Neuronal stem cell (in vitro differentiated cells): Measurements from ENCODE around the gene RABGGTA.

Experiments
- DNase-seq: peaks from one replicate; pipeline ENCODE4 v3.0.0-alpha.2; 2013; ENCODE audit warnings: low spot score
- H2AFZ ChIP-seq: one replicate; pipeline ENCODE4 v1.6.1; 2013; ENCODE audit warnings: mild to moderate bottlenecking, low read length, inconsistent platforms
- H2AK5ac ChIP-seq: 2 replicates; pipeline ENCODE4 v1.6.1; 2013; ENCODE audit warnings: low read depth, mild to moderate bottlenecking, inconsistent platforms, low read length, moderate library complexity, mixed read lengths
- H2BK120ac ChIP-seq: 2 replicates; pipeline ENCODE4 v1.6.1; 2013; ENCODE audit warnings: low read depth, mild to moderate bottlenecking, inconsistent platforms, low read length, moderate library complexity, mixed read lengths
- H2BK12ac ChIP-seq: one replicate; pipeline ENCODE4 v1.6.1; 2013; ENCODE audit warnings: low read length, inconsistent platforms
- H2BK15ac ChIP-seq: 2 replicates; pipeline ENCODE4 v1.6.1; 2013; ENCODE audit warnings: mild to moderate bottlenecking, low read length, inconsistent platforms, mixed read lengths
- H2BK5ac ChIP-seq: one replicate; pipeline ENCODE4 v1.6.1; 2013; ENCODE audit warnings: inconsistent platforms, mild to moderate bottlenecking, low read length, moderate library complexity
- H3K14ac ChIP-seq: one replicate; pipeline ENCODE4 v1.6.1; 2013; ENCODE audit warnings: low read length, inconsistent platforms
- H3K18ac ChIP-seq: 2 replicates; pipeline ENCODE4 v1.6.1; 2013; ENCODE audit warnings: low read length, inconsistent platforms
- H3K23ac ChIP-seq: 2 replicates; pipeline ENCODE4 v1.6.1; 2013; ENCODE audit warnings: low read depth, mild to moderate bottlenecking, mixed read lengths, low read length, inconsistent platforms; ENCODE audit not compliant: poor library complexity
- H3K27ac ChIP-seq: replicated peaks from 3 replicates; pipeline ENCODE4 v1.5.1; 2013; ENCODE audit warnings: low read length, inconsistent platforms
- H3K27me3 ChIP-seq, 3 experiments: 2 replicates each; pipeline ENCODE4 v1.6.1; 2013; ENCODE audit warnings: low read length in 3 of 3, mild to moderate bottlenecking in 2 of 3, inconsistent platforms in 1 of 3, low read depth in 1 of 3, mixed read lengths in 1 of 3, moderate library complexity in 1 of 3; ENCODE audit not compliant: control insufficient read depth in 3 of 3, insufficient read depth in 3 of 3
- H3K36me3 ChIP-seq, 2 donors: replicated peaks in 1 of 2; 2 replicates each; pipeline ENCODE4 v1.6.1; 2013; ENCODE audit warnings: low read length in 2 of 2; ENCODE audit not compliant: control insufficient read depth in 2 of 2, insufficient read depth in 2 of 2
- H3K4ac ChIP-seq: 2 replicates; pipeline ENCODE4 v1.6.1; 2013; ENCODE audit warnings: inconsistent platforms, mild to moderate bottlenecking, low read length, moderate library complexity
- H3K4me1 ChIP-seq, 2 donors: 1 replicate in 1 of 2; 2 replicates in 1 of 2; pipeline ENCODE4 v1.6.1; 2013; ENCODE audit warnings: low read length in 2 of 2, low read depth in 1 of 2; ENCODE audit not compliant: control insufficient read depth in 2 of 2, insufficient read depth in 1 of 2
- H3K4me2 ChIP-seq: one replicate; pipeline ENCODE4 v1.6.1; 2013; ENCODE audit warnings: mild to moderate bottlenecking, low read length, inconsistent platforms; ENCODE audit not compliant: insufficient read depth, poor library complexity, severe bottlenecking
- H3K4me3 ChIP-seq, 2 donors: 2 replicates each; pipeline ENCODE4 v1.5.1; 2013; ENCODE audit warnings: low read length in 2 of 2, mild to moderate bottlenecking in 2 of 2, inconsistent platforms in 1 of 2, moderate library complexity in 1 of 2
- H3K79me1 ChIP-seq: one replicate; pipeline ENCODE4 v1.6.1; 2013; ENCODE audit warnings: low read depth, mild to moderate bottlenecking, inconsistent platforms, low read length, moderate library complexity
- H3K9ac ChIP-seq: one replicate; pipeline ENCODE4 v1.6.1; 2013; ENCODE audit warnings: mild to moderate bottlenecking, low read depth, low read length, inconsistent platforms; ENCODE audit not compliant: poor library complexity
- H3K9me3 ChIP-seq, 2 donors: replicated peaks in 1 of 2; 2 replicates each; pipeline versions ENCODE3 to v1.6.1; 2013; ENCODE audit warnings: low read length in 2 of 2, mild to moderate bottlenecking in 2 of 2, inconsistent platforms in 1 of 2, low read depth in 1 of 2, mixed read lengths in 1 of 2, moderate library complexity in 1 of 2; ENCODE audit not compliant: control insufficient read depth in 2 of 2, insufficient read depth in 1 of 2
- H4K8ac ChIP-seq: one replicate; pipeline ENCODE4 v1.6.1; 2013; ENCODE audit warnings: low read depth, mild to moderate bottlenecking, inconsistent platforms, low read length, moderate library complexity
- H4K91ac ChIP-seq: one replicate; pipeline ENCODE4 v1.6.1; 2013; ENCODE audit warnings: low read length, low read depth, mild to moderate bottlenecking, inconsistent platforms; ENCODE audit not compliant: poor library complexity
- WGBS, 2 donors: extraction: QIAGEN DNeasy Blood & Tissue Kit; methylation state at CpG; one replicate each; pipeline ENCODE4 v1.1.7; 2013; ENCODE audit warnings: missing lambda C conversion rate in 2 of 2, mixed read lengths in 1 of 2; ENCODE audit not compliant: insufficient read length in 2 of 2, insufficient replicate concordance in 1 of 2; ENCODE audit errors: extremely low coverage in 2 of 2; 5-methylcytosine and 5-hydroxymethylcytosine counted together

The RABGGTA gene

GRCh38 chr14:24310265-24310645 is 38.9 kb upstream of the RABGGTA start:
- Histone ChIP-seq H2AFZ (no peak overlapping the region), H3K4me3 (no peak overlapping the region), H3K9me3 (no peaks in the 10 kb centered on the region), H4K91ac (no peak overlapping the region), H3K27me3 (no peaks in the 10 kb centered on the region), H3K4me2 (no peak overlapping the region), H3K14ac (no peak overlapping the region), H4K8ac (no peak overlapping the region), H3K23ac (no peak overlapping the region), H2BK5ac (no peak overlapping the region), H3K36me3 (peaks cover 17 to 52% of the 10 kb centered on the region in 2 donors), H2BK15ac (no peak overlapping the region), H2AK5ac (no peak overlapping the region), H3K79me1 (no peaks in the 10 kb centered on the region), H2BK12ac (no peak overlapping the region), H2BK120ac (no peak overlapping the region), H3K18ac (no peak overlapping the region), H3K9ac (no peak overlapping the region), H3K4me1 (no peaks in the 10 kb centered on the region), H3K4ac (no peak overlapping the region), H3K27ac (no peak overlapping the region)
- WGBS, 2 donors: no CpG with 5 or more reads among the region's 5 CpGs
- no peak for DNase-seq

GRCh38 chr14:24309538-24310264 is 38.3 kb upstream of the RABGGTA start, which contains the start of gene LTB4R2:
Gene LTB4R2, plus strand, starts transcription at chr14:24310140. Its CDS starts 525 bp downstream, at chr14:24310665.
- Histone ChIP-seq H3K4ac (no peak within 1 kb of the TSS), H3K9ac (peak within 1 kb of the TSS; percentile 1), H2BK5ac (no peak within 1 kb of the TSS), H4K8ac (no peak within 1 kb of the TSS), H3K79me1 (no peaks in the 10 kb centered on the region), H3K4me1 (no peaks in the 10 kb centered on the region), H3K4me2 (no peak within 1 kb of the TSS), H2AK5ac (no peak within 1 kb of the TSS), H3K27ac (no peak within 1 kb of the TSS), H2BK15ac (no peak within 1 kb of the TSS), H3K36me3 (peaks cover 21 to 58% of the 10 kb centered on the region in 2 donors), H4K91ac (no peak within 1 kb of the TSS), H2BK12ac (no peak within 1 kb of the TSS), H2BK120ac (no peak within 1 kb of the TSS), H3K9me3 (no peaks in the 10 kb centered on the region), H3K18ac (no peak within 1 kb of the TSS), H3K23ac (no peak within 1 kb of the TSS), H3K27me3 (no peaks in the 10 kb centered on the region), H2AFZ (no peak within 1 kb of the TSS), H3K14ac (no peak within 1 kb of the TSS), H3K4me3 (no peak within 1 kb of the TSS)
- no CpG with 5 or more reads among the region's 5 CpGs for WGBS, 2 donors
- DNase-seq: no peak

GRCh38 chr14:24308342-24309124 is 37.1 kb upstream of the RABGGTA start:
- no peak overlapping the region for H4K91ac ChIP-seq
- H2AFZ ChIP-seq: no peak overlapping the region
- peaks cover 31 to 69% of the 10 kb centered on the region in 2 donors for H3K36me3 ChIP-seq
- no peak for DNase-seq
- WGBS, 2 donors: no CpG with 5 or more reads among the region's 7 CpGs
- no peak overlapping the region for H3K14ac ChIP-seq
- no peaks in the 10 kb centered on the region for H3K4me1 ChIP-seq
- H3K18ac ChIP-seq: no peak overlapping the region
- H3K9me3 ChIP-seq: no peaks in the 10 kb centered on the region
- no peak overlapping the region for H2BK15ac ChIP-seq
- H2BK5ac ChIP-seq: no peak overlapping the region
- H3K4me3 ChIP-seq: no peak overlapping the region
- no peaks in the 10 kb centered on the region for H3K27me3 ChIP-seq
- H3K4me2 ChIP-seq: no peak overlapping the region
- H2AK5ac ChIP-seq: no peak overlapping the region
- no peak overlapping the region for H2BK120ac ChIP-seq
- H2BK12ac ChIP-seq: no peak overlapping the region
- H3K27ac ChIP-seq: no peak overlapping the region
- H3K9ac ChIP-seq: no peak overlapping the region
- H4K8ac ChIP-seq: no peak overlapping the region
- H3K4ac ChIP-seq: no peak overlapping the region
- H3K79me1 ChIP-seq: no peaks in the 10 kb centered on the region
- H3K23ac ChIP-seq: no peak overlapping the region
